NCI-H526 (cell line): ENCODE data around the gene MYO5B.
A peak's percentile ranks its signal among the peaks of the same experiment; 100 is the strongest.
"Not testable (repeated sequence)": the region's sequence is repeated elsewhere in the genome, so short reads cannot be mapped to it uniquely, and the experiment has no call there.

Experiments used
- DNase-seq, 2 experiments: peaks; one replicate each; lab custom pipeline; 2025; lab: John Stamatoyannopoulos, UW

The MYO5B gene

DNA sequence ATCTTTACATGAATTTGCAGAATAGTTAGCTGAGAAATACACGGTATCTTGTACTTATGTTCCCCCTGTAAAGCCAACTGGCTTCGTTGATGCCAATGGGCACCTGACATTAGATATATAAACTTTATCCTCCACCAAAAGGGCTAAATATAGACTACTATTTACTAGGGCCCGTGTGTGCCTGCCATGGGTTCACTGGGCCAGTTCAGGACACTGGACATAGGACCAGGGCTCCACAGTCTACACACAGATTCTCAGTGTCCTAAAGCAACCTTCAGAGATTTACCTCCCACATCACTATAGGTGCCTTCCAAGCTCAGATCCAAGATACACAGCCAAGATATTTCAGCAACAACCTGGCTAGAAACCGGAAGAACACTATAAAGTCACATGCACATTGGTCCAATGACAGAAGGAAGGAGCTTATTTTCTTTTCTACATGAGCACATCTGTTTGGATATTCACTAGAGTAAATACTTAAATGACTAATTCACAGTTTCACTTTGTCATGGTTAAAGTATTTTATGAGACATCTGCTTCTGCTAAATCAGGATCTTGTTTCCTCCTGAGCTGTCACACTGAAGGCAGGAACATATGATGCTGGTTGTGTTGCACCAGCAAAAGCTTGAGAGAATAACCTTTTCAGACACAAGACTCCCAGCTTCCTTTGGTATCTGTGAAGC lies 95.1 kb downstream of the MYO5B start:
- no peak for DNase-seq

DNA sequence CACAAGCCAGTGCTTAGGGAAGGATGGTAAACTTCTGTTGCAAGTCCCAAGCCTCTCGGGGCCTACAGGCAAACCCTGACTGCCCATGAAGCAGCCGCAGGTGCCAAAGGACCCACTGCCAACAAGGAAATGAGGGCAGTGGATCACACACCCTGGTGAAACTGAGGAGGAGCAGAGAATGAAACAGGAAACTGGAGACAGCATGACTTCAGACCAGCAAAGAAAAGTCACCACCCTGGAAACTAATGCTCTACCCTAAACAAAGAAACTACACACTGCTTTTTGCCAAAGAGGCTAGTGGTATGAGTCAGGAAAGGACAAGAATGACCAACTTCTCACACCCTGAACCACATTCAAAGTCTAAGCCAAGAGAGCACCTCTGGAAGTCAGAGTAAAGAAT lies 97.2 kb downstream of the MYO5B start:
- DNase-seq, result no peak

DNA sequence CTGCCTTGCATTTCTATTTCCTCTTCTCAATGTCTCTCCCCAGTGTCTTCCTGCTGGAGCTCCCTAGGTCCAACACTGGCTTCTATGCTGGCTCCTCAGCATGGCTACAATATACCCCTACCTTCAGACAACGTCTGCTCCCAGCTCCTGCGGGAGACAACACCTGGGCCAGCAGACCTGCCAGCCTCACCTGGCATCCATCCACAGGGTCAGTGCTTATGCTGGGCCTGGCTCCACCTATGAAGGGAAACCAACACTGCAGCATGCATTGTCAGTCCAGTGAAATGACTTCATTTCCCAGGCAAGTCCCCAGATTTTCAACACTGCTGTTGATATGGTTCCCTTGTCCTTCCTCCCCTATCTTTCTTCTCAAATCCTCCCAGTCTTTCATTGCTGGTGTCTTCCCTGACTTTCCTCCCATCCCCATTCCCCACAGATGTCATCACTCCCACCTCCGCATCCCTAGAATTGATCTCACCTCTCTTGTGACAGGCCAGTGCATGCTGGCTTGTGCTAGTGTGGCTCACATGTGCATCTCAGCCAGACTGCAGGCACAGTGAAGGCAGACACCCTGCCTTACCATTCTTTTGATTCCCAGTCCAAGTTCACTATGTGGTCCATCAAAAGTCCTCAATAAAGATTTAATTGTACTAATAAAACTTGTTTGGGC lies 98.0 kb downstream of the MYO5B start:
- no peak for DNase-seq

DNA sequence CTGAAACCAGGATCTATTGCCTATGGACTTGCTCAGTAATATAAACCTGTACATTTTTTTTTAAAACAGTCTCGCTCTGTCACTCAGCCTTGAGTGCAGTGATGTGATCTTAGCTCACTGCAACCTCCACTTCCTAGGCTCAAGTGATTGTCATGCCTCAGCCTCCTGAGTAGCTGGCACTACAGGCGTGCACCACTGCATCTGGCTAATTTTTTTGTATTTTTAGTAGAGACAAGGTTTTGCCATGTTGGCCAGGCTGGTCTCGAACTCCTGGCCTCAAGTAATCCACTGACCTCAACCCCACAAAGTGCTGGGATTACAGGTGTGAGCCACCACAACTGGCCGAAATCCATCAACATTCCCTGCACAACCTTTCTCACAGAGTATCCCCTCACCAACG lies 100.2 kb downstream of the MYO5B start:
- not testable (repeated sequence) for DNase-seq

DNA sequence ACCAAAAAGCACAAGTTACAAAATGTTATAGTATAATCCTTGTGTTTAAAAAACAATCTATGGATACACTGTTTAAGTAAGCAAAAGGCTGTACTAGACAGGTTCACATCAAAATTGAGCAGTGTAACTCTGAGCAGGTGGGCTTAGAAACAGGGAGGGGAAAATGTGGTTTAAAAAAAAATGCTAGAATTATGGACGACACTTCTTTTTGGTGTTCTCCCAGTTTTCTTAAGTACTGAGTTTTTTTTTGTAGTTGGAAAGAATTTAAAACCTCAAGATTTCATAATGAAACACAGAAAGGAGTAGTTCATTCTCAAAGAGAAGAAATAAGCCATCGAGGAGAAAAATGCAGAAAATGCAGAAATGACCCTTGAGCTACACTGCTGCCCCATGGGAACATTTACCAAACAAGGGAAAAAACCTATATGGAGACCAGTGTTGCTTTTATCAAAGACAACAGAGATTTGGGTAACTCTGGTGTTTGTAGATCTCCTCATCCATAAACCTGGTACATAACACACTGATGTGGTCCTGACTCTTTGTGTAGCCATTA lies 100.7 kb downstream of the MYO5B start:
- DNase-seq, result no peak

DNA sequence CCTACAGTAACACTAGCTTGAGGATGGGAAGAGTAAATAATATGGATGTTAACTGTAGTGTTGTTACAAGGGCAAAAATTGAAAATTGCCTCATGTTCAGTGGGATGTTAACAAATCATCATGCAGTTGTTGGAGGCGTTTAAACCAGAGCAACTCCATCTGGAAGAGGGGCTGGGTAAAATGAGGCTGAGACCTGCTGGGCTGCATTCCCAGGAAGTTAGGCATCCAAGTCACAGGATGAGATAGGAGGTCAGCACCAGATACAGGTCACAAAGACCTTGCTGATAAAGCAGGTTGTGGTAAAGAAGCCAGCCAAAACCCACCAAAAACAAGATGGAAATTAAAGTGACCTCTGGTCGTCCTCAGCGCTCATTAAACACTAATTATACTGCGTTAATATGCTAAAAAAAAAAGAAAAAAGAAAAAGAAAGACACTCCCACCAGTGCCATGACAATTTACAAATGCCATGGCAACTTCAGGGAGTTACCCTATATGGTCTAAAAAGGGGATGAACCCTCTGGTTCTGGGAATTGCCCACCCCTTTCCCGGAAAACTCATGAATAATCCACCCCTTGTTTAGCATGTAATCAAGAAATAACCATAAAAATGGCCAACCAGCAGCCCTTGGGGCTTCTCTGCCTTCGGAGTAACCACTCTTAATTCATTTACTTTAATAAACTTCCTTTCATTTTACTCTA lies 101.4 kb downstream of the MYO5B start:
- DNase-seq, result no peak

DNA sequence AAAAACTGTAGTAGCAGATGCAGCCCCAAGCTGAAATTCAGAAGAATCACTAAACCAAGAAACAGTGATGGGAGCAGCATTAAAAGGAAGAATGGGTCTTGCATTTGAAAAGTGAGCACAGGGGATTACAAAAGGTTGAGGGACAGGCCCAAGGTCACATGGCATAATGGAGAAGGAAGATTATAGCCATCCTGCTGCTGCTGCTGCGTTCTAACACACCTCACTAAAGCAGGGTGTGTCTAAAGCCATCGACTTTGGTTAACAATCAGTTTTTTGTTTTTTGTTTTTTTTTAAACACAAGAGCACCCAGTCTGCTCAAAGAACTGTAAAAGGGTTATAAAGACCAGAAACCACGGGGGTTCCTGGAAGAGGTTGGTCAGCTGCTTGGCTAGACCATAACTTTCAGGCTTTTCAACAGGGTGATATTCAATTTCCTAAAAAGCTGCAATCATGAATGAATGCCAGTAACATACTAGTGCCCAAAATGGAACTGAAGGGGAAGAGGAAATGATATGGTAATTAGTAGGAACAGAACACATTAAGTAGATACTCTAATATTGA lies 102.6 kb downstream of the MYO5B start:
- DNase-seq, result no peak

DNA sequence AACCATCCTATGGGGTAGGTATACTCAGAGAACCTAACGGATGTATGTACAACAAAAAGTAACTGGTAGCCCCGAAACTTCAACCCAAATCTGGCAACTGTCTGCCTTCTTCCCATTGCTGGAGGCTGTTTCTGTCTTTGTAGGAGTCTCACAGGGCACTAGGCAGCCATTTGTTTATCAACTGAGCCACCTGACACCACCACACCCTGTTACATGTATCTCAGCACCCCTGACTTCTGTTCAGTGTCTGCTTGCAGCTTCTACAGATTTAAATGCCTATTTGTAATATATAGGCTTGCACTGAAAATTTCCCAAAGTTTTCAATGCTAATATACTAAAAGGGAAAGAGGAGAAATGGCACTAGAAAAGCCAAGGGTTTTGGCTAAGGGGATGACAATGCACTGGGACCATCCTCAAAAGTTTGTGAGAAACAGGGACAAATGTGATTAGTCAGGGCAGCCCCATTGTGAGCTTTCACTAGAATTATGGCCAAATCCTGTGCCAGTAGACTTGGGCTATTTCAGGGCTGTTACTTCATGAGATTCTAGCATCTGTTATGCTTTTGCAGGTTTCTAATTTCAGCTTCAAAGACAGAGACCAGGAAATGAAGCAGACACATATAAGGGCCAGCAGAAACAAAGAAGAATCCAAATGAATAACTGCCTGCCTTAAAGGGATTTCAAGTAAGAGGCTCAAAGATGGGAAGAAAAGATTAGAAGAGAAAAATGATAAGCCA lies 103.3 kb downstream of the MYO5B start:
- DNase-seq, result peak in 1 of 2 experiments; percentile 16

DNA sequence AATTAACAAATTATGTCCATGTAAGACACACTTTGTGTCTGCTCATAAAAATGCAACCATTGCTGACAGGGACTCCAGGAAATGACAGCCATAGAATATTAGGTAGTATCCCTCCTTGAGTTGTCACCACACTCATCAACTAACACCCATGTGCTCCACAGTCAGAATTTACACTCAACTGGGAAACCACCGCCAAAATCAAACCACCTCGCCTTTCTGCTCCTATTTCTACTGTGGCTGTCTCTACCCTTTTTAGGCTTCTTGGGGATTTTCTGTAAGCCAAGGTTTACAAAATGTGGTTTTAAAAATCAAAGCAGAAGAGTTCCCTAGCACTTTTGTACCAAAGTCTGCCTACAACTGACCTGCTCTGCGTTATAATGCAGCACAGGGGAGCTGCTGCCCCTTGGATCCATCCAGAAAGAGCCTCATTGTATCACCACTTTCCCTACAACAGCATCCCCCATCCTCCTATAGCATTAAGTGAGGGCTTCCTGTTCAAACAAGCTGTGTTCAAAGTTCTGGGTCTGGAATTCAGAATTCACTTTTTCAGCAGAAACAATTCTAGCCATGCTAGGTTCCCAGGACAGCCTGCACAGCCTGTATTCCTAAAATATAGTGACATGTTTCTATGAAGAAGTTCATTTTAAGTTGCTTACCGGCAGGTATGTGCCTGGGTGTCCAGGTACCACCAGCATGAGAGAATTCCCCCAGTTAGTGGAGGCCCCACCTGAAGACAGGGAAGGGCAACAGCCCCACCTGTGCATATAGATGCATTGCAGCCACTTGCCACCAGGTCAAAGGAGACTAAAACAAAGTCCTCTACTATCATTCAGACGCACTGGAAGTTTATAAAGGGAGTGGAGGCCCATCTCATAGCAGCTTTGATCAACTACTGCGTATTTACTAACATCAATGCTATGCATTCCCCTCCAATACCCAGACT lies 104.3 kb downstream of the MYO5B start:
- DNase-seq, result no peak

DNA sequence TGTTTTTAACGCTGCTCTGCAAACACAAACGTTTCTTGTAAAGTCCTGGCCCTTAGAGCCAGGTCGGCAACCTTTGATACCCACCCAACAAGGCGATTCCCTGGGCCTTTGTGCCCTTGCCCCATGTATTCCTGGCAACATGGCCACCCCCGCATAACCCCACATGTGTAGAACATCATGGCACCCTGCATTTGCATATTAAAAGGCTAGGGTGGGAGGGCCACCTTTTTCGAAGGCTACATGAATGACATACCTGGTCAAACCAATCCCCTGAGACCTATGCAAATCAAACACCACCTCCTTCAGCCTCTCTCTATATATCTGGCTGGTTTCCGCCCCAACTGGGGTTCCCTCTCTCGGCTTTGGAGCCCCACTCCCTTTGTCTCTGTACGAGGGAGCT lies 105.2 kb downstream of the MYO5B start:
- DNase-seq, result peak in 1 of 2 experiments; percentile 24

DNA sequence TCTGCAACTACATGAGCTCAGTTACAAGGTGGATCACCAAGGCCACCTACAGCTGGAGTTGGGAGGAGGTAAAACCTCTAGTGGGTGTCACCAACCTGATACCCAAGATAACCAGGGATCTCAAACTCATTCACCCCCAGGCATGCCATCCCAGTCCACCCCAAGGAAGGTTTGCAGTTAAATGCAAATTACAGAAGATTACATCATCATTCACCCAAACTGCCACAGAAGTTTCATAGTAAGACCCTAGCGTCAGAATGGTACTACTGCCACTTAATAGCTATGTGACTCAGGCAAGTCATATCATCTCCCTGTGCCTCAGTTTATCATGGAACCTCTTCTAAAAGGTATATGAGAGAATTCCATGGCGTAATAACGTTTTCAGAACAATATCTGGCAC lies 111.2 kb downstream of the MYO5B start:
- no peak for DNase-seq

DNA sequence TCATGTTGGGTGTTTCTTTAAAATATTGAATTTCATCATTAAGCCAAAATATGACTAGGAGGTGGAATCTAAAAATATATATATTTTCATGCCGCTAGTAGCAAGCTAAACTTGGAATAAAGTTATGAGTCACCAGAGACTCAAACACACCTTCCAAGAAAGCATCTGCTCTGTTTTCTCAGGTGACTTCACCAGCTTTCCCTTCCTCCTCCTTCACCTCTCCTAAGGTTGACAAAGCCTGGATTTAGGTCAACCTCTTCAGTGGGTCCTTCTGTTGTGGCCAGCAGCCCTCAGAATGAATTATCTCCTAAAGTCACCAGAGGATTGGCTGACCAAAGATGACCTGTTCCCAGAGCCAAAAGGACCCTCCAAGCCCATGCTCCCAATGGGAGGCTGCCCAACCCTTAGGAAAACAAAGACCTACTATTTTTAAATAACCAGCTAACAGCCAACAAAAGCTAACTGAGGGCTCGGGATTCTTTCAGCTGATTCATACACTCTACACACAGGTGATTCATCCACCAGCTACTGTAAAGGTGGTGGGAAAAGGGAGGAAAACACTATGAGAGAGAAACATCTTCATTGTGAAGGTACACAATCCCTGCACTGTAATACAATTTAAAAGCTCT lies 113.9 kb downstream of the MYO5B start:
- DNase-seq, result no peak

DNA sequence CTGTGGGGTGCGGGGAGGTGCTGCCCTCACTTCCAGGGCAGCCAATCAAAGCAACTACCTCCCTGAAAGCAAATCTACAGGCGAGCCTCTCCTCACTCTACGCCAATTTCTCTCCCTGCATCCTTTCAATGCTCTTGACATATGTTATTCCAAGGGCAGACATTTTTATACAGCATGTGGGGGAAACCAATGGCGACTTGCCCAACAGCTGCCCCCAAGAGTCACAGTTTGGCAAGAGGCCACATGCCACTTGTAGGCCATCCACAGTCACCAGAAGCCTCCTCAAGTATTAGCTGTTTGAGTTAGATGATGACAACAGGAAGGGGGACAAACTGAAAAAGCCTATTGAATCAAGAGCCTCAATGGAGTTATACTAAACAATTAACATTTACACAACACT lies 114.6 kb downstream of the MYO5B start:
- no peak for DNase-seq

DNA sequence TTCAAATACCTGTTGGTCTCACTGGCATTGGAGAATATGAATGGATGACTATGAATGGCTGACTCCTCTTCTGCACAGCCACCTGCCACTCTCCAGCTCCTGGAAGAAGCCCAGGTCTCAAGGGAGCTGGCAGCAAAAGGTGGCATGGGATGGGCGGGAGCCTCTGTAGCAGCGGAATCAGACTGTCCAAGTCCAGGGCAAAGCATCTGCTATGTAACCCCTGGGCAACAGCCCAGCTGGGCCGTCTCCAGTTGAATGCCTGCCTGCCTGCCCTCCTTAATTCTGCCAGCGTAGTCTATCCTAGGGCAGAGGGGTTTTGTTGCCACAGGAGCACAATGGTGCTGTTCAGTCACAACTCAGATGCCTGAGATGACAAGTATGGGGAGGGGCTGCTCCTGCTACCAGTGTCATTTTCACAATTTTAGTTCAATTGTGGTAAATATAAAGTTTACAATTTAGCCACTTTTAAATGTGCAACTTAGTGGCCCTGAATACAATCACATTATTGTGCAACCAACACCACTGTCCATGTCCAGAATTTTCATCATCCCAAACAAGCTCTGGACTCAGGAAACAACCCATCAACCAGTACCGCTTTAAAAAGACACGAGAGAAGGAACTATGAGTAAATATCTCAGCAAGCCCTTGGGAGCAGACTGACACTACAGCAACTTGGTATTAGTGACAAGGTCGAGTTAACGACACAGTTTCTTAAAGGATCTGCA lies 115.2 kb downstream of the MYO5B start:
- DNase-seq, result no peak

DNA sequence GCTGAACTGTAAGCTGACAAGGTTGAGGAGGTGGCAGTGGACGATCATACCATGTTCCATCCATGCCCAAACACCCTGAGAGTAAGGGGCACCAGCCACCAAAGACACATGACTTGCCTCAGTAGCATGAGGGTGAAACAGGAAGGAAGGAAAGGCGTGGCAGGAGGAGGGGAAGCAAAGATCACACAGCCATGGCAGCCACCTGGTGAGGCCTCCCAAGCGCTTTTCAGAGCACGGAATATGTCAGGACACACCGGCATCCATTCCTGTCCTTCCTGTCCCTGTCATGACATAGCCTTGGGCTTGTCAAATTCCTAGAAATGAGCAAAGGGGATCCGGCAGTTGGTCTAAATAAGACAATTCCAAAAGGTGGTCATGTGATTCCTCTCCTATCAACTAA lies 118.7 kb downstream of the MYO5B start:
- DNase-seq, result no peak

DNA sequence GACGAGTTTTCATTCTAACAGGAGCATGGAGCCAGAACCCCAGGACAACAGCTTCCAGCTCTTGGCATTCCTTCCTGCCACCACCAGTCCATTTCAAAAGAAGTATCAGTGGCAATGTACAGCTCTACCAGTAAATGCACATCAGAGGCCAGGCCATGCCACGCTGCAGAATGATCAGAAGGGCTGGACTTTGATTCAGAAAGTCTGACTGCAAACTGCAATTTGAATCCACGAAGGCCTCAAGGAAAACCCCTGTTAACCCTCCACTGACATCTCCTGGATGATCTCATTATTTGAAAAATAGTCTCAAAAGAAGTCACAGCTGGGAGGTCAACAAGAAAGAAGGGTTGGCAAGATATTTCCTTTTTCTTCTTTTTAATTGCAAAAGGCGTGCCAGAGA lies 119.2 kb downstream of the MYO5B start:
- no peak for DNase-seq

DNA sequence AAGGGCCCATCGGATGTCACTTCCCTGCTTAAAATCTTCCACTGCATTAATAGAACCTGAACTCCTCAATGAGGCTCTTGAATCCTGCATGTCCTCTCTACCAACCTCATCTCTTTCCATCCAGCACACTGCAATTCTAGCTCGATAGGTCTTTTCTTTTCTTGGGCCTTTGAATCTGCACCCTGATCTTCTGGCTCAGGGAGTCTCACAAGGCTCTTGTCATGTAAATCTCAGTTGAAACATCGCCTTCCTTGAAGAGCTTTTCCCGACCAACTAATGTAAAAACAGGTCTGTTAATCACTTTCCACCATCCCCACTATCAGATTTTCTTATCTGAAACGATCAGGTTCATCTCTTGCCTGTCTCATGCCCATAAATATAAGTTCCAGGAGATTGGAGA lies 120.5 kb downstream of the MYO5B start:
- no peak for DNase-seq

DNA sequence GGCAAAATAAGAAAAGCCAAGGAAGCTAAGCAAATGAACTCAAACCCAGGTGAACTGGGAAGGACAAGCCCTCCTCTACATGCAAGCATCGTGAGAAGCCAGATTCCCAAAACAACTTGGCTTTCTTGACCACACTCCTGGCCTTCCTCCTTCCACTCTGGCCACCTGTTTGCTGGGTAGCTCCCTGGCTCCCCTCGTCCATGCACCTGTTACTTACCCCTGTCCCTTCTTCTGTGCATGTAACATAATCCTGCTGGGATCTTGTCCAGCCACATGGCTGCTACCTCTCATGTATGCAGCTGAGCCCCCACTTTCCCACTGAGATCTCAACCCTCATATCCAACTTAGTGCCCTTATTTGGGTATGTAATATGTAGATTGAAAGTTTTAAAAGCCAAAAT lies 121.6 kb downstream of the MYO5B start:
- no peak for DNase-seq

DNA sequence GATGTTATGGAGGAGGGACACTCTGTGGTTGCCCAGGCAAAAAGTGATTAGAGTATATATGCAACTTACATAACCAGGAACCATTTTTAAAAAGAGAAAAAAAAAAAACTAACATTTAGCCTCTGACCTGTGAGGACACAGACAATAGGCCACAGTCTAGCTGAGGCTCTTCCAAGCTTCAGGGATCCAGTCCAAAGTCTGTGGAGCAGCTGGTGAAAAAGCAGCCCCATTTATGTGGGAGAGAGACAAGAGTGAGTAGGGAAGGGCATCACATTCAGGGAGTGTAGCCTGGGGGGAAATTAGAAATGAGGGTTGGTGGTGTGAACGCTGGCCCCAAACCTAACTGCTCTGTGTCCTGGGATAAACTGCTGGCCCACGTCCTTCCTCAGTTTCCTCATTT lies 122.8 kb downstream of the MYO5B start:
- DNase-seq, result no peak

DNA sequence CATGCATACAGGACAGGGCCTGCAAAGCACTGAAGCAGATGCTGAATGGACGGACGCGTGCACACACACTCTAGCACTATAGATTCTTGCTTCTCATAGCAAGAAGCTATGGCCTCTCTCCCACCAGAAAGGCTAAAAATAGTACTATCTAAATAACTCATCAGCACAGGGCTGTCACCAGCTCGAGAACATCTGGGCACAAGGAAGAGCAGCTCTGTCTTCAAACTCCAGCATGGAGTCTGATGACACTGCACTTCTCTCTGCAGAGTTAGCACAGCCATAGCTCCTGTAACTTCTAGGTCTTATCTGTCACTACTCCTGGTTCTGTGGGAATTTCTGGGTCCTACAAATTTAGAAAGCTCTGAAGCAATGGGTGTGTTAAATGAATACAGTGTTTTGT lies 123.5 kb downstream of the MYO5B start:
- no peak for DNase-seq
